OCI-LY7 (cell line): ENCODE data around the gene SLC45A1. TPM values are rescaled to one million over a fixed set of nuclear protein-coding genes. Genes with fewer than 3 reads are reported as not detected.

ENCODE experiments used
- BruUV-seq: library from RNA; stranded (reverse); fragments of 400-500 nt; replicated peaks from 2 replicates; lab custom pipeline; 2021; lab: Mats Ljungman, UMichigan
- CTCF ChIA-PET: fragments of 300-600 bp; sonication (Branson Sonifier 250); formaldehyde crosslinking; loops from one replicate; lab custom pipeline; 2022; ENCODE audit warnings: antibody characterized with exemption; ENCODE audit not compliant: unreplicated experiment; lab: Charles Lee
- POLR2A ChIA-PET: fragments of 300-600 bp; sonication (Branson Sonifier 250); formaldehyde crosslinking; loops from one replicate; lab custom pipeline; 2022; ENCODE audit warnings: antibody characterized with exemption; lab: Charles Lee
- DNase-seq: peaks from one replicate; pipeline ENCODE4 v3.0.0-alpha.2; 2015; ENCODE audit warnings: low spot score
- H2AFZ ChIP-seq: fragments of 200-600 bp; sonication (generic), shearing (Covaris generic); 2 replicates; pipeline ENCODE4 v1.6.1; 2014; ENCODE audit warnings: mild to moderate bottlenecking, antibody characterized with exemption, low read length, moderate library complexity
- H3K27ac ChIP-seq: fragments of 200-600 bp; sonication (generic); 2 replicates; pipeline ENCODE4 v1.5.1; 2014; ENCODE audit warnings: mixed run types, low read depth, mild to moderate bottlenecking, moderate library complexity, low read length, inconsistent platforms; ENCODE audit not compliant: poor library complexity, severe bottlenecking
- H3K36me3 ChIP-seq: fragments of 200-600 bp; sonication (generic); 2 replicates; pipeline ENCODE4 v1.6.1; 2014; ENCODE audit warnings: mild to moderate bottlenecking, antibody characterized with exemption, low read length, moderate library complexity, mixed read lengths; ENCODE audit not compliant: insufficient read depth
- H3K4me1 ChIP-seq: fragments of 200-600 bp; sonication (generic); 2 replicates; pipeline ENCODE4 v1.5.1; 2014; ENCODE audit warnings: mild to moderate bottlenecking, low read length; ENCODE audit not compliant: insufficient read depth, poor library complexity, severe bottlenecking
- H3K4me2 ChIP-seq: fragments of 200-600 bp; sonication (generic); 2 replicates; pipeline ENCODE4 v1.6.1; 2014; ENCODE audit warnings: mild to moderate bottlenecking, low read length
- H3K4me3 ChIP-seq: fragments of 200-600 bp; sonication (generic); 2 replicates; pipeline ENCODE4 v1.5.1; 2014; ENCODE audit warnings: mild to moderate bottlenecking, low read depth, low read length; ENCODE audit not compliant: poor library complexity, severe bottlenecking
- H3K79me2 ChIP-seq: fragments of 200-600 bp; sonication (generic); 2 replicates; pipeline ENCODE4 v1.6.1; 2016; ENCODE audit warnings: low read depth, mild to moderate bottlenecking, low read length, moderate library complexity, mixed read lengths; ENCODE audit not compliant: insufficient read depth
- H3K9me2 ChIP-seq: fragments of 200-600 bp; sonication (generic); 2 replicates; pipeline ENCODE4 v1.6.1; 2016; ENCODE audit warnings: mild to moderate bottlenecking, low read length, mixed read lengths; ENCODE audit not compliant: insufficient read depth
- H3K9me3 ChIP-seq: fragments of 200-600 bp; sonication (generic); 2 replicates; pipeline ENCODE4 v1.6.1; 2014; ENCODE audit warnings: mild to moderate bottlenecking, mixed run types, low read length, mixed read lengths
- H4K20me1 ChIP-seq: fragments of 200-600 bp; sonication (generic); 2 replicates; pipeline ENCODE4 v1.6.1; 2014; ENCODE audit warnings: mild to moderate bottlenecking, antibody characterized with exemption, low read length, moderate library complexity, mixed read lengths; ENCODE audit not compliant: insufficient read depth
- EZH2phosphoT487 ChIP-seq: fragments of 200-600 bp; sonication (generic); IDR thresholded peaks from 2 replicates; pipeline ENCODE4 v1.6.1; 2018; ENCODE audit warnings: low read depth, borderline replicate concordance, mild to moderate bottlenecking, mixed run types, antibody characterized with exemption, low read length, moderate library complexity, mixed read lengths
- intact Hi-C: fragments of 100-400 bp; cut with micrococcal nuclease; formaldehyde crosslinking; loops from one replicate; pipeline ENCODE4 v1.10.0; 2022; ENCODE audit not compliant: unreplicated experiment
- total RNA-seq, 2 experiments: library from RNA; depleted of rRNA in 1 of 2; stranded (reverse); fragments of >200 nt in 1 of 2; shearing (Covaris generic) in 1 of 2; gene quantifications; 2 replicates each; pipeline ENCODE4 v1.2.3, GENCODE V29; 2014 to 2022
- TF ChIP-seq, protein P1 (sequence below): fragments of 200-600 bp; sonication (generic); conservative IDR thresholded peaks from 2 replicates; pipeline ENCODE4 v1.5.1; 2014; ENCODE audit warnings: mild to moderate bottlenecking, antibody characterized with exemption, low read length, moderate library complexity, mixed read lengths

The SLC45A1 gene
- total RNA-seq, 2 experiments from 2014 or later: not detected

DNA sequence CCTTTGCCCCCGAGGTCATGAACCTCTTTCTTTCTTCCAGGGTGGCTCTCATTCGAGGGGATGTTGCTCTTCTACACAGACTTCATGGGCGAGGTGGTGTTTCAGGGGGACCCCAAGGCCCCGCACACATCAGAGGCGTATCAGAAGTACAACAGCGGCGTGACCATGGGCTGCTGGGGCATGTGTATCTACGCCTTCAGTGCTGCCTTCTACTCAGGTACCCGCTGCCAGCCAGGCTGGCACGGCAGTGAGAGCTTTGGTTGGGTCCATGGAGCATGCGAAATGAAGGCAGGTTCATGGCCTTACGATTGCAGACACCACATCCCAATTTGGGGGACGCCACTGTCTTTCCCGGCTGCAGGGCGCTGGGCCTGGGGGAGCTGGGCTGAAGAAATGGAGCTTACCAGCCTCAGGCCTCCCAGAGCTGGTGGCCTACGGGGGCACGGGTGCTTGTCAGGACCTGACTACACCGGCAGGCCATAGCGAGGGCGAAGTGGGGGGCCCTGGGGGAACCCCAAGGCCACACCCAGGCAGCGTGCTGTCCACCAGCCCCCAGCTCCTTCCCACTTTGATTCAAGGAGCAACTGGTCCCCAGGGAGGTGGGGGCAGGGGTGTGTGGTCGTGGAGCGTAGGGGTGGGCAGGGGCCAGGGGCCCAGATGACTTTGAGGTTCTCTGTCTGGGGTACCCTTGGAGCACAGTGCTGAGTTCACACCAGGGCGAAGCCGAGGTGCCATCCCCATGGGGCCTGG lies 20.0 kb downstream of the SLC45A1 start:
- no TSS peak for BruUV-seq
- Histone ChIP-seq H3K4me3 (no peak overlapping the region), H3K79me2 (no peaks in the 10 kb centered on the region), H3K4me2 (no peak overlapping the region), H2AFZ (no peak overlapping the region), H3K9me3 (no peaks in the 10 kb centered on the region), H4K20me1 (no peaks in the 10 kb centered on the region), H3K4me1 (no peaks in the 10 kb centered on the region), H3K9me2 (no peaks in the 10 kb centered on the region), H3K27ac (no peak overlapping the region), H3K36me3 (no peaks in the 10 kb centered on the region)
- no peak for DNase-seq
- ChIA-PET POLR2A (no interaction called here), CTCF (no interaction called here)
- intact Hi-C loops: no loop called here
- TF ChIP-seq, protein P1, sequence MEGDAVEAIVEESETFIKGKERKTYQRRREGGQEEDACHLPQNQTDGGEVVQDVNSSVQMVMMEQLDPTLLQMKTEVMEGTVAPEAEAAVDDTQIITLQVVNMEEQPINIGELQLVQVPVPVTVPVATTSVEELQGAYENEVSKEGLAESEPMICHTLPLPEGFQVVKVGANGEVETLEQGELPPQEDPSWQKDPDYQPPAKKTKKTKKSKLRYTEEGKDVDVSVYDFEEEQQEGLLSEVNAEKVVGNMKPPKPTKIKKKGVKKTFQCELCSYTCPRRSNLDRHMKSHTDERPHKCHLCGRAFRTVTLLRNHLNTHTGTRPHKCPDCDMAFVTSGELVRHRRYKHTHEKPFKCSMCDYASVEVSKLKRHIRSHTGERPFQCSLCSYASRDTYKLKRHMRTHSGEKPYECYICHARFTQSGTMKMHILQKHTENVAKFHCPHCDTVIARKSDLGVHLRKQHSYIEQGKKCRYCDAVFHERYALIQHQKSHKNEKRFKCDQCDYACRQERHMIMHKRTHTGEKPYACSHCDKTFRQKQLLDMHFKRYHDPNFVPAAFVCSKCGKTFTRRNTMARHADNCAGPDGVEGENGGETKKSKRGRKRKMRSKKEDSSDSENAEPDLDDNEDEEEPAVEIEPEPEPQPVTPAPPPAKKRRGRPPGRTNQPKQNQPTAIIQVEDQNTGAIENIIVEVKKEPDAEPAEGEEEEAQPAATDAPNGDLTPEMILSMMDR: no peak
- TF ChIP-seq EZH2phosphoT487: no peak

DNA sequence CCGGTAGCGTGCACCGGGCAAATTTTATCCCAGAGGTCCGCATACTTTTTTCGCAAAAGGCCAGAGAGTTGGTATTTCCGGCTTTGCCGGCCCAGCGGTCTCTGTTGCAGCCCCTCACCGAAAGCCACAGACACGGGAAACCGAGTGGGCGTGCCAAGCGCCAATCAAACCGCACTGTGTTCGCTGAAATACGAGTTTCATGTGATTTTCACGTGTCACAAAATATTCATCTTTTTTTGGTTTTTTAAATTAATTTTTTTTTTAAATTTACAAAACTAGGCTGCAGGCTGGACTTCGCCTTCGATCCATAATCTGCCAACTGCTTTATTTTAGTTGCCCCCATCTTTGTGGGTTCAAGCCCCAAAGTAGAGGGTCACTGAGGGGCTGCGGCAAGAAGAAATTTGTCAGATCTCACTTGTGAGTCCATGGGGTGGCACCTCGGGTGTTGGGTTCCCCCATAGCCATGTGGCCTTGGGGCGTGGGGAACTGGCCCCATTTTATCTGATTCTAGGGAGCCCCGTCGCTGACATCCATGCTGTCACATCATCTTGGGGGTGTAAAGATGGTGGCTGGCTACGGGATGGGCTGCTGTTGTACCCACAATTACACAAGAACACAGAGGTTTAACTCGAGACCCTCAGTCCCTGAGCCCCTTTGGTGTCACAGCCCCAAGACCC lies 20.8 kb downstream of the SLC45A1 start:
- no peak for TF ChIP-seq EZH2phosphoT487
- TF ChIP-seq, protein P1: no peak
- no peaks in the 10 kb centered on the region for H3K9me3 ChIP-seq
- no peak for DNase-seq
- H3K36me3 ChIP-seq: no peaks in the 10 kb centered on the region
- H3K4me2 ChIP-seq: no peak overlapping the region
- BruUV-seq: no TSS peak
- H2AFZ ChIP-seq: no peak overlapping the region
- H4K20me1 ChIP-seq: no peaks in the 10 kb centered on the region
- H3K9me2 ChIP-seq: no peaks in the 10 kb centered on the region
- no peak overlapping the region for H3K27ac ChIP-seq
- CTCF ChIA-PET: no interaction called here
- intact Hi-C loops: no loop called here
- H3K4me1 ChIP-seq: no peaks in the 10 kb centered on the region
- POLR2A ChIA-PET: no interaction called here
- no peak overlapping the region for H3K4me3 ChIP-seq
- no peaks in the 10 kb centered on the region for H3K79me2 ChIP-seq

DNA sequence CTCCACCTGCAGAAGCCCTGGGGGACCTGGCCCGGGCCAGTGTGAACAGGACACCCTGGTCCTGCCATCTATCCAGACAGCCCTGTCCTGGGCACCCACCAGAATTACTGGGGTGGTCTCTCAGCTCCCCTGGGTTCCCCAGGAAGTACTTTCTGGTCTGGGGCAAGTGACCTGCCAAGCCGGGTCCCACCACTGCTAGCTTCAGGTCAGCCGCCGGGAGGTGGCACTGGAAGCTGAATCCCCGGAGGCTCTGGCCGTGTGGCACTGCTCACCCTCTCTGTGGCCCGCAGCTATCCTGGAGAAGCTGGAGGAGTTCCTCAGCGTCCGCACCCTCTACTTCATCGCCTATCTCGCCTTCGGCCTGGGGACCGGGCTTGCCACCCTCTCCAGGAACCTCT lies 21.3 kb downstream of the SLC45A1 start:
- intact Hi-C loops: no loop called here
- no peaks in the 10 kb centered on the region for H3K36me3 ChIP-seq
- H2AFZ ChIP-seq: no peak overlapping the region
- no peak overlapping the region for H3K4me2 ChIP-seq
- no peaks in the 10 kb centered on the region for H3K4me1 ChIP-seq
- no peak overlapping the region for H3K4me3 ChIP-seq
- no peak for TF ChIP-seq EZH2phosphoT487
- TF ChIP-seq, protein P1: no peak
- no TSS peak for BruUV-seq
- no peaks in the 10 kb centered on the region for H4K20me1 ChIP-seq
- POLR2A ChIA-PET: no interaction called here
- H3K27ac ChIP-seq: no peak overlapping the region
- no peaks in the 10 kb centered on the region for H3K79me2 ChIP-seq
- DNase-seq: no peak
- no peaks in the 10 kb centered on the region for H3K9me2 ChIP-seq
- H3K9me3 ChIP-seq: no peaks in the 10 kb centered on the region
- CTCF ChIA-PET: no interaction called here
